Activated CD4-positive, alpha-beta memory T cell treated with anti-CD3 and anti-CD28 coated beads, Interleukin-2, amount 10 ng/mL, durations not matched to agents 7 days and 5 days (primary cell): ENCODE data around the gene TTYH2. TPM values are rescaled to one million over a fixed set of nuclear protein-coding genes. Genes with fewer than 3 reads are reported as not detected.
A peak's percentile ranks its signal among the peaks of the same experiment; 100 is the strongest.
"Not testable (repeated sequence)": the region's sequence is repeated elsewhere in the genome, so short reads cannot be mapped to it uniquely, and the experiment has no call there.

Source experiments
- CTCF ChIA-PET: fragments of 350-600 bp; sonication (Branson Sonifier 250); formaldehyde crosslinking; loops from one replicate; lab custom pipeline; 2021; ENCODE audit warnings: antibody characterized with exemption, inconsistent platforms; lab: Charles Lee
- POLR2A ChIA-PET: fragments of 350-600 bp; sonication (Branson Sonifier 250); formaldehyde crosslinking; loops from one replicate; lab custom pipeline; 2021; ENCODE audit warnings: antibody characterized with exemption; lab: Charles Lee
- DNase-seq: peaks from one replicate; pipeline ENCODE4 v3.0.0-alpha.2; 2020
- H3K27ac Mint-ChIP-seq: one replicate; pipeline ENCODE4 v1.8.0; 2021; ENCODE audit warnings: mild to moderate bottlenecking, mixed read lengths
- H3K27me3 Mint-ChIP-seq: one replicate; pipeline ENCODE4 v1.8.0; 2021; ENCODE audit warnings: mixed read lengths
- H3K36me3 Mint-ChIP-seq: one replicate; pipeline ENCODE4 v1.8.0; 2021; ENCODE audit warnings: low read depth, mixed read lengths
- H3K4me1 Mint-ChIP-seq: one replicate; pipeline ENCODE4 v1.8.0; 2021; ENCODE audit warnings: mixed read lengths
- H3K4me3 Mint-ChIP-seq: one replicate; pipeline ENCODE4 v1.8.0; 2021; ENCODE audit warnings: mild to moderate bottlenecking, mixed read lengths
- H3K9me3 Mint-ChIP-seq: one replicate; pipeline ENCODE4 v1.8.0; 2021; ENCODE audit warnings: mixed read lengths
- total RNA-seq, 2 experiments: library from RNA; stranded (reverse); gene quantifications; one replicate each; pipeline ENCODE4 v1.2.3, GENCODE V29; 2021

The TTYH2 gene
- total RNA-seq, 2 experiments from 2014 or later: 23.8 to 25.6 TPM

DNA sequence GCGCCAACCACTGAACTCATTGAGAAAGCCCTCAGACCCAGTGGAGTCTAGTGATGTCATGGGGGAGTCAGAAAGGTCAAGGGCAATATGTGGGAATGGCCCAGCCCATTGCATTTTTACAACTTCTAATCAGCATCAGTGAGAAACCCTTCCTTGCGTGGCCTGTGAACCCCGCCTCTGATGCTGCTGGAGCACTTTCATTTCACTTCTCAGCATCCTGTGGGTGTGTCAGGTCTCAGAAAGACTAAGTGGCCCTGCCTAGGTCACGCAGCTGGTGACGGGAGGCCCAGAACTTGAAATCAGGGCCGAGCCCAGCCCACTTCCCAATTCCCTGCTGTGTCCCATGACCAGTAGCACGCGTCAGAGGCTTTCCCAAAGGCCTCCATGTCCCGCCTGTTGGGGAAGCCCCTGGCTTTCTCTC is 66.7 kb downstream of the TTYH2 start:
- Mint-ChIP-seq H3K4me1 (peaks cover 83% of the 10 kb centered on the region), H3K27me3 (no peaks in the 10 kb centered on the region), H3K9me3 (no peaks in the 10 kb centered on the region), H3K4me3 (no peak overlapping the region), H3K36me3 (peaks cover 3% of the 10 kb centered on the region), H3K27ac (peak overlapping the region; percentile 100)
- CTCF ChIA-PET: interaction anchor here (0.8 to 9.3 kb wide), 4 partner anchors 12 to 68 kb away, joined by 3 to 58 read pairs (median 4); no protein-coding TSS in a partner anchor
- DNase-seq: peak; percentile 85
- POLR2A ChIA-PET: interaction anchor here (0.6 to 2.5 kb wide), 6 partner anchors 14 to 75 kb away, joined by 3 to 10 read pairs (median 5); partner anchors contain the start of gene TTYH2

DNA sequence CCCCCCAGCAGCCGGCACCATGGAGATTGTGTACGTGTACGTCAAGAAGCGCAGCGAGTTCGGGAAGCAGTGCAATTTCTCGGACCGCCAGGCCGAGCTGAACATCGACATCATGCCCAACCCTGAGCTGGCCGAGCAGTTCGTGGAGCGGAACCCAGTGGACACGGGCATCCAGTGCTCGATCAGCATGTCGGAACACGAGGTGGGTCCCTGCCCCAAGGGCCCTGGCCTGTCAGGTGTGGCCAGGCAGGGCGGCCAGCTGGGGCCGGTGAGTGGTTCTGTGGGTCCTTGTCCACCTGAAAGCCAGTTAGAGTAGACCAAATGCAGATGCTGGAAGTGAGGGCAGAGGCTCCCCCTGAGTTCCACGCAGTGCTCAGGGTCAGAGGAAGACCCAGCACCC is 68.4 kb downstream of the TTYH2 start:
- Mint-ChIP-seq H3K4me3 (no peak overlapping the region), H3K36me3 (peaks cover 3% of the 10 kb centered on the region), H3K9me3 (no peaks in the 10 kb centered on the region), H3K27ac (peak overlapping the region; percentile 100), H3K27me3 (no peaks in the 10 kb centered on the region), H3K4me1 (peaks cover 75% of the 10 kb centered on the region)
- no peak for DNase-seq
- ChIA-PET CTCF (interaction anchor here (0.7 to 9.3 kb wide), 5 partner anchors 14 to 82 kb away, joined by 3 to 58 read pairs (median 3); partner anchors contain the start of gene RPL38), POLR2A (interaction anchor here (0.6 to 3.8 kb wide), 10 partner anchors 11 to 185 kb away, joined by 3 to 19 read pairs (median 4); partner anchors contain the start of genes CD300A and TTYH2)

DNA sequence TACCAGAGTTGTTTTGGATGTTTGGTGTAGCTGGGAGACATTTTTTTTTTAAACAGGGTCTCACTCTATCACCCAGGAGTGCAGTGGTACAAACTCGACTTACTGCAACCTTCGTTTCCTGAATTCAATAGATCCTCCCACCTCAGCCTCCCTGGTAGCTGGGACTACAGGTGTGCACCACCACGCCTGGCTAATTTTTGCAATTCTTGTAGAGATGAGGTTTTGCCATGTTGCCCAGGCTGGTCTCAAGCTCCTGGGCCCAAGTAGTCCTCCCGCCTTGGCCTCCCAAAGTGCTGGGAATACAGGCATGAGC is 68.9 kb downstream of the TTYH2 start:
- POLR2A ChIA-PET: interaction anchor here (0.9 to 3.8 kb wide), 11 partner anchors 7 to 184 kb away, joined by 3 to 19 read pairs (median 5); partner anchors contain the start of genes CD300A and TTYH2
- peaks cover 79% of the 10 kb centered on the region for H3K4me1 Mint-ChIP-seq
- not testable (repeated sequence) for H3K4me3 Mint-ChIP-seq, H3K9me3 Mint-ChIP-seq, H3K36me3 Mint-ChIP-seq, H3K27me3 Mint-ChIP-seq, DNase-seq
- CTCF ChIA-PET: interaction anchor here (0.7 to 9.3 kb wide), 6 partner anchors 14 to 82 kb away, joined by 3 to 58 read pairs (median 3); partner anchors contain the start of genes RPL38 and TTYH2
- peak overlapping the region; percentile 100 for H3K27ac Mint-ChIP-seq

DNA sequence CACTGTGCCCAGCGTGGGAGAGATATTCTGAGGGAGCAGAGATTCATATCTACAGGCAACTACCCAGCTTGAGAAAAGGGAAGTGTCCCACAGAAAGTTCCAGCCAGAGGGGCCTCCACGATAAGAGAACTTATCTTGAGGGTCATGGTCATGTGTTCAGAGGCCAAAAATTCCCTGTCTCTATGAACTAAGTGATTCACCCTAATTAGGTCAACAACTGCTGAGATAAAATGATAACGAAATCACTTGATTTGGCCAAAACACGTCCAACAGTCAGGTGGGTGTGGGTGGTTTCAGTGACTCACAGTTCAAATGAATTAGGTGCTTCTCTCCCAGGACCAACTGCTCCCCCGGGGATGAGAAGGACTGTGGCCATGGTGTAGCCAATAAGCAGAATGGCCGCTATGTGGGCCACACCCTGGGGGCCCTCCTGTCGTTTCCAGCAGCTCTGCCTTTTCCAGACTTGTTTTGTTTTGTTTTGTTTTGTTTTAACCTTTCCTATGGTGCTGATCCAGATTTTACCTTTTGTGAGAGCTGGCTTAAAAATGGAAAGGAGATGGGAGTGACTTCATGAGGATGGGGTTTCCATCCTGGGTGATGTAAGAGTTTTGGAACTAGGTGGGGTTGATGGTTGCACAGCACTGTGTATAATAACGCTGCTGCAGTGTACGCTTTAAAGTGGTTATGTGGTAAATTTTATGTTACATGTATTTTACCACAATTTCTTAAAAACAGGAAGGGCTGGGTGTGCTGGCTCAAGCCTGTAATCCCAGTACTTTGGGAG is 69.4 kb downstream of the TTYH2 start:
- Mint-ChIP-seq H3K36me3 (peaks cover 3% of the 10 kb centered on the region), H3K4me1 (peaks cover 81% of the 10 kb centered on the region), H3K27ac (peak overlapping the region; percentile 100), H3K27me3 (no peaks in the 10 kb centered on the region), H3K4me3 (peak overlapping the region; percentile 18), H3K9me3 (no peaks in the 10 kb centered on the region)
- POLR2A ChIA-PET: interaction anchor here (0.9 to 3.8 kb wide), 12 partner anchors 8 to 184 kb away, joined by 3 to 19 read pairs (median 4); partner anchors contain the start of genes CD300A and TTYH2
- CTCF ChIA-PET: interaction anchor here (0.7 to 9.3 kb wide), 8 partner anchors 13 to 86 kb away, joined by 3 to 58 read pairs (median 3); partner anchors contain the start of genes RPL38 and TTYH2
- peak; percentile 74 for DNase-seq

DNA sequence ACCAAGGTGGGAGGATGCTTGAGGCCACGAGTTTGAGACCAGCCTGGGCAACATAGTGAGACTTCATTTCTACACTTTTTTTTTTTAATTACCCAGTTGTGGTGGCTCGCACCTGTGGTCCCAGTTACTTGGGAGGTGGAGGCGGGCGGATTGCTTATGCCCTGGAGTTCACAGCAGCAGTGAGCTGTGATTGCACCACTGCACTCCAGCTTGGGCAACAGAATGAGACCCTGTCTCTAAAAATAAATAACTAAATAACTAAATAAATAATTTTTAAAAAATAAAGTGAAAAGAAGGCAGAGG is 70.0 kb downstream of the TTYH2 start:
- no peak for DNase-seq
- peak overlapping the region; percentile 100 for H3K27ac Mint-ChIP-seq
- H3K27me3 Mint-ChIP-seq: no peaks in the 10 kb centered on the region
- H3K4me3 Mint-ChIP-seq: no peak overlapping the region
- peaks cover 81% of the 10 kb centered on the region for H3K4me1 Mint-ChIP-seq
- ChIA-PET POLR2A (interaction anchor here (1.0 to 3.8 kb wide), 7 partner anchors 8 to 181 kb away, joined by 3 to 19 read pairs (median 8); partner anchors contain the start of gene TTYH2), CTCF (interaction anchor here (0.7 to 9.3 kb wide), 4 partner anchors 12 to 85 kb away, joined by 3 to 58 read pairs (median 3); partner anchors contain the start of gene TTYH2)
- no peaks in the 10 kb centered on the region for H3K9me3 Mint-ChIP-seq
- H3K36me3 Mint-ChIP-seq: peaks cover 3% of the 10 kb centered on the region

DNA sequence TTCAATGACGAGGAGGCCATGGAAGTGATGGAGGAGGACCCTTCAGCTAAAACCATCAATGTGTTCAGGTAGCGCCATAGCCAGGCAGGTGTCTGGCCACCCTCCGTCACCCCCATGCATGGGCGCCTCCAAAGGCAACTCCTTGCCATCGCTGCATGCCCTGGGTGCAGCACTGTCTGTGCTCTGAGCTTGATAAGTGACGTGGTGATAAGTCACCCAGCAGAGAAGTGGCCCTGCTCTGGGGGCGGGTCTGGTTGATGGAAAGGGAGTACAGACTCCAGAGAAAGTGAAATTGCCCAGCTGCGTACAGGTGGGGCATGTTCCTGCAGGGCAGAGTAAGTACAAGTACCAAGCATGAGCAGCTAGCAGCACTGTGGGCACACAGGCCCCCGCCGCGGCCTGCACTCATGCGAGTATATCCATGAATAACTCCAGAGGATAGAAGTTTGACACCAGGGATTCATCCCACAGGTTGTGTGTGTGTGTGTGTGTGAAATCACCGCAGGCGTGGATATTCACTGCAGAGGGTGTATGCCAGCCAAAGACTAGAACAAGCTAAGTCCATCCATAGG is 73.7 kb downstream of the TTYH2 start:
- CTCF ChIA-PET: interaction anchor here (1.2 to 9.3 kb wide), 4 partner anchors 9 to 84 kb away, joined by 4 to 58 read pairs (median 6); partner anchors contain the start of gene RPL38
- H3K27me3 Mint-ChIP-seq: no peaks in the 10 kb centered on the region

DNA sequence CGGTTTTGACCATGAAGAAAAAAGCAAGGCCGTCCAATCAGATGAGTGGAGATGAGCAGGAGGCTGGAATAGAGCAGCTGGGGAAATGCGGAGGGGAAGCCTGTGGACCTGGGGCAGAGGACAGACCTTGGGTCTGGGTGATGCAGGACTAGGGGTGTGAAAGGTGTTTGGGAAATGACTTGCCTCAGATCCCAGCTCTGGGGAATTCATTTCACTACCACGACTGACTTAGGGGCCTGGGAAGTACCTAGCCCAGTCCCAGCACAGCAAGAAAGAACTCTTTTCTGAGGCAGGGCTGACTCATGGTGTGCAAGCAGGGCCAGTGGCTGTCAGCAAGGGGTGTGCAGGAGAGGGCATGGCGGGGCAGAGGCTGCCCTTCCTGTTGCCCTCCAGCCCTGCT is 75.4 kb downstream of the TTYH2 start:
- DNase-seq: no peak
- peaks cover 50% of the 10 kb centered on the region for H3K4me1 Mint-ChIP-seq
- H3K4me3 Mint-ChIP-seq: no peak overlapping the region
- no peaks in the 10 kb centered on the region for H3K36me3 Mint-ChIP-seq
- no peaks in the 10 kb centered on the region for H3K9me3 Mint-ChIP-seq
- POLR2A ChIA-PET: interaction anchor here (0.8 kb wide), 1 partner anchor 8 kb away, joined by 3 read pairs; no protein-coding TSS in a partner anchor
- CTCF ChIA-PET: interaction anchor here (1.4 to 9.3 kb wide), 2 partner anchors 7 to 10 kb away, joined by 4 to 58 read pairs; no protein-coding TSS in a partner anchor
- no peaks in the 10 kb centered on the region for H3K27me3 Mint-ChIP-seq
- H3K27ac Mint-ChIP-seq: peak overlapping the region; percentile 69

More for the DNA sequence above, 73.7 kb downstream of the TTYH2 start:
- H3K4me1 Mint-ChIP-seq: peaks cover 64% of the 10 kb centered on the region
- no peak overlapping the region for H3K4me3 Mint-ChIP-seq
- H3K27ac Mint-ChIP-seq: peak overlapping the region; percentile 50
- POLR2A ChIA-PET: interaction anchor here (1.4 kb wide), 1 partner anchor 9 kb away, joined by 6 read pairs; no protein-coding TSS in a partner anchor
- H3K36me3 Mint-ChIP-seq: no peaks in the 10 kb centered on the region
- DNase-seq: no peak
- no peaks in the 10 kb centered on the region for H3K9me3 Mint-ChIP-seq

DNA sequence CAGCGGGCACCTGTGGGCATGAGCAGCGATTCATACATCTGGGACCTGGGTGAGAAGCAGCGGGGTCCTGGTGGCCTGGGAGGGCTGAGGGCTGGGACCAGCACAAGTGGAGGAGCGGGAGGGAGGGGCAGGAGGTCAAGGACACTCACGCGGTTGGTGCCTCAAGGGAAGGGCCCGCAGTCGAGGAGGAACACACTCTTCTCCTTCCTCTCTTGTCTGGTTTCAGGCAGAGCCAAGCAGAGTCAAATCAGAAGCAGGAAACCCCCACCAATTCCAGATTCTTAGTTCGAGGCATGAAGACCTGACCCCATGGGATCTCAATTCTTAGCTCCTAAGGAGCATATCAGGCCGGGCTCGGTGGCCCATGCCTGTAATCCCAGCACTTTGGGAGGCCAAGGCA is 76.3 kb downstream of the TTYH2 start:
- no peaks in the 10 kb centered on the region for H3K9me3 Mint-ChIP-seq
- H3K36me3 Mint-ChIP-seq: no peaks in the 10 kb centered on the region
- H3K27ac Mint-ChIP-seq: peak overlapping the region; percentile 21
- CTCF ChIA-PET: no interaction called here
- H3K4me1 Mint-ChIP-seq: peaks cover 44% of the 10 kb centered on the region
- H3K27me3 Mint-ChIP-seq: no peaks in the 10 kb centered on the region
- DNase-seq: no peak
- POLR2A ChIA-PET: no interaction called here
- no peak overlapping the region for H3K4me3 Mint-ChIP-seq

DNA sequence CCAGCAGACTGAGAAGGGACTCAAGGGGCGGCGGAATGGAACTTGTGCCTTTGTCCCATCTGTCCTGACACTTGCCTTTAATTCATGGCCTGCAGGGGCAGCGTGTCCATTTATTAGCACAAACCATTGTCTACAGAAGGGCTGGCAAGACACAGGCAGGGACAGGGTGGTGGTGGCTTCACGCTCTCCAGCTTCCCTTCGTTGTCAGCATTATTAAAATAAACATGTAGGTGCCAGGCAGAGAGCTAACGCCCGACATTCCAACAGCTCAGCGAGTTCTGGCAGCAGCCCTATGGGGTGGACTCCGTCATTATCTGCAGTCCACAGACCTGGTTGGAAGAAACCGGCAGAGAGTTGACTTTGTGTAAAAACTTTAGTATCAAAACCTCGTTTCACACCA is 77.0 kb downstream of the TTYH2 start:
- CTCF ChIA-PET: no interaction called here
- no peaks in the 10 kb centered on the region for H3K36me3 Mint-ChIP-seq
- H3K4me3 Mint-ChIP-seq: no peak overlapping the region
- H3K27ac Mint-ChIP-seq: no peak overlapping the region
- H3K4me1 Mint-ChIP-seq: peaks cover 37% of the 10 kb centered on the region
- H3K9me3 Mint-ChIP-seq: no peaks in the 10 kb centered on the region
- H3K27me3 Mint-ChIP-seq: no peaks in the 10 kb centered on the region
- POLR2A ChIA-PET: no interaction called here
- DNase-seq: no peak

DNA sequence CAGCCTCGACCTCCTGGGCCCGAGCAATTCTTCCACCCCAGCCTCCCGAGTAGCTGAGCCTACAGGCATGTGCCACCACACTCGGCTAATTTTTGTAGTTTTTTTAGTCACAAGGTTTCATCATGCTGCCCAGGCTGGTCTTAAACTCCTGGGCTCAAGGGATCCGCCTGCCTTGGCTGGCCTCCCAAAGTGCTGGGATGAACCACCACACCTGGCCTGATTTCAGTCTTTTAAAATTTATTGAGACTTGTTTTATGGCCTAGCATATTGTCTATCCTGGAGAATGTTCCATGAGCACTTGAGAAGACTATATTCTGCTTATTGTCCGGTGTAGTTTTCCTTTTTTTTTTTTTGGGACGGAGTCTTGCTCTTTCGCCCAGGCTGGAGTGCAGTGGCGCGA is 79.1 kb downstream of the TTYH2 start:
- ChIA-PET CTCF (interaction anchor here (0.8 kb wide), 1 partner anchor 12 kb away, joined by 5 read pairs; no protein-coding TSS in a partner anchor), POLR2A (no interaction called here)
- DNase-seq: no peak

DNA sequence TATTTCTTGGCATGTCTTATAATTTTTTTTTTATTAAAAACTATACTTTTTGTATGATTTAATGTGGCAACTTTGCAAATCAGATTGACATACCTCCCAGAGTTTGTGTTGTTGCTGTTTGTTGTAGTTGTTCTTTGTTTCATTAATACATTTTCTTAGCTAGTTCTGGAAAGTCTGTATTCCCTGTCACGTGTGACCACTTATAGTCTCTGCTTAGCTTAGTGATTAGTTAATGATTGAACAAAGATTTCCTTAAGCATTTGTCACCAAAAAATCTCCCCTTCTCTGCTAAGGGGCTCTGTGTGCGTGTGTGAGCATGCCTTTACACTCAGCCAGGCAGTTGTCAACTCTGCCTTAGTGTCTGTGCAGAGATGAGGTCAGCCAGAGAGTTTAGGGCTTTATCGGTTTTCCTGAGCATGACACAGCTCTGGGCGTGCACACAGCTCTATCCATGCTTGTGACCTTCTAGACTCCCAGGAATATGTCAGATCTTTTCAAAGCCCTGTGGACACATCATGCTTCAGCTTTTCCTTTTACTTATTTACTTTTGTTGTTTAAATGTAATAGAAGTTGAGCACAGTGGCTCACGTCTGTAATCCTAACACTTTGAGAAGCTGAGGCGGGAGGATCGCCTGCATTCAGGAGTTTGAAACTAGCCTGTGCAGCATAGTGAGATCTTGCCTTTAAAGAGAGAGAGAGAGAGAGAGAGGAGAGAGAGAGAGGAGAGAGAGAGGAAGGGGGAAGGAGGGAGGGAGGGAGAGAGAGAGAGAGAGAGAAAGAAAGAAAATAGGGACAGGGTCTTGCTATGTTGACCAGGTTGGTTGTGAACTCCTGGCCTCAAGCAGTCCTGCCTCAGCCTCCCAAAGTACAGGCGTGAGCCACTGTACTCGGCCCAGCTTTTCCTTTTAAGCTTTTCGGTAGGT is 82.5 kb downstream of the TTYH2 start:
- Mint-ChIP-seq H3K27me3 (no peaks in the 10 kb centered on the region), H3K27ac (no peak overlapping the region), H3K36me3 (no peaks in the 10 kb centered on the region), H3K4me1 (peaks cover 25% of the 10 kb centered on the region), H3K9me3 (no peaks in the 10 kb centered on the region), H3K4me3 (no peak overlapping the region)
- DNase-seq: no peak
- CTCF ChIA-PET: interaction anchor here (0.6 to 6.6 kb wide), 22 partner anchors 9 to 908 kb away, joined by 3 to 58 read pairs (median 6); partner anchors contain the start of genes BTBD17, GPR142, RPL38 and TTYH2
- POLR2A ChIA-PET: interaction anchor here (0.7 to 2.4 kb wide), 11 partner anchors 8 to 91 kb away, joined by 3 to 15 read pairs (median 7); partner anchors contain the start of gene TTYH2

More for the DNA sequence above, 79.1 kb downstream of the TTYH2 start:
- Mint-ChIP-seq H3K27me3 (no peaks in the 10 kb centered on the region), H3K9me3 (no peaks in the 10 kb centered on the region), H3K4me1 (peaks cover 40% of the 10 kb centered on the region), H3K4me3 (no peak overlapping the region), H3K27ac (no peak overlapping the region), H3K36me3 (no peaks in the 10 kb centered on the region)
